WTC11 (cell line): ENCODE results near the gene SRXN1. TPM values are rescaled to one million over a fixed set of nuclear protein-coding genes. Genes with fewer than 3 reads are reported as not detected.

ENCODE experiments used
- ATAC-seq: fragments of 200-7000 bp; cut with Tn5 transposase; 2 replicates; pipeline ENCODE4 v1.10.0; 2021; ENCODE audit warnings: mild to moderate bottlenecking, moderate library complexity
- CTCF ChIA-PET: fragments of 300-600 bp; sonication (Branson Sonifier 250); formaldehyde crosslinking; loops from one replicate; lab custom pipeline; 2021; ENCODE audit warnings: antibody characterized with exemption; lab: Charles Lee
- POLR2A ChIA-PET: fragments of 350-600 bp; sonication (Branson Sonifier 250); formaldehyde crosslinking; loops from one replicate; lab custom pipeline; 2021; ENCODE audit warnings: antibody characterized with exemption; lab: Charles Lee
- DNase-seq: peaks from one replicate; pipeline ENCODE4 v3.0.0; 2021; ENCODE audit warnings: low spot score
- H3K27ac Mint-ChIP-seq: 2 replicates; pipeline ENCODE4 v1.8.0; 2021; ENCODE audit warnings: mixed read lengths
- H3K27me3 Mint-ChIP-seq: 2 replicates; pipeline ENCODE4 v1.8.0; 2021; ENCODE audit warnings: low read depth, mild to moderate bottlenecking, moderate library complexity, mixed read lengths
- H3K36me3 Mint-ChIP-seq: 2 replicates; pipeline ENCODE4 v1.8.0; 2021; ENCODE audit warnings: mixed read lengths
- H3K4me1 Mint-ChIP-seq: 2 replicates; pipeline ENCODE4 v1.8.0; 2022; ENCODE audit warnings: mixed read lengths
- H3K4me3 Mint-ChIP-seq: 2 replicates; pipeline ENCODE4 v1.8.0; 2021; ENCODE audit warnings: mild to moderate bottlenecking, moderate library complexity, mixed read lengths
- H3K9me3 Mint-ChIP-seq: 2 replicates; pipeline ENCODE4 v1.8.0; 2021; ENCODE audit warnings: mixed read lengths
- ESRRA ChIP-seq: sonication (generic); formaldehyde crosslinking; IDR thresholded peaks from 2 replicates; pipeline ENCODE4 v1.8.1; 2022; ENCODE audit warnings: mild to moderate bottlenecking, missing genetic modification reagents, borderline replicate concordance
- ETV6 ChIP-seq: sonication (generic); formaldehyde crosslinking; IDR thresholded peaks from 2 replicates; pipeline ENCODE4 v1.8.1; 2022; ENCODE audit warnings: mild to moderate bottlenecking, missing genetic modification reagents
- FOXK1 ChIP-seq: sonication (generic); formaldehyde crosslinking; IDR thresholded peaks from 2 replicates; pipeline ENCODE4 v1.8.0; 2022; ENCODE audit warnings: mild to moderate bottlenecking, moderate library complexity, missing genetic modification reagents
- FOXP1 ChIP-seq: sonication (generic); formaldehyde crosslinking; IDR thresholded peaks from 2 replicates; pipeline ENCODE4 v1.8.0; 2022; ENCODE audit warnings: missing genetic modification reagents, mild to moderate bottlenecking, moderate library complexity, borderline replicate concordance
- GABPB1 ChIP-seq: sonication (generic); formaldehyde crosslinking; IDR thresholded peaks from 2 replicates; pipeline ENCODE4 v1.8.1; 2023; ENCODE audit warnings: mild to moderate bottlenecking, missing genetic modification reagents
- HMGA2 ChIP-seq: fragments of 250-450 bp; sonication (Bioruptor Pico); IDR thresholded peaks from 2 replicates; pipeline ENCODE4 v1.4.0; 2021; ENCODE audit warnings: mild to moderate bottlenecking, moderate library complexity
- NFYB ChIP-seq: sonication (generic); formaldehyde crosslinking; conservative IDR thresholded peaks from 2 replicates; pipeline ENCODE4 v1.8.0; 2022; ENCODE audit warnings: low read depth, missing genetic modification reagents
- SMAD3 ChIP-seq: sonication (generic); formaldehyde crosslinking; IDR thresholded peaks from 2 replicates; pipeline ENCODE4 v1.8.0; 2022; ENCODE audit warnings: missing genetic modification reagents, mild to moderate bottlenecking, borderline replicate concordance
- STAT6 ChIP-seq: sonication (generic); formaldehyde crosslinking; conservative IDR thresholded peaks from 2 replicates; pipeline ENCODE4 v1.8.1; 2023; ENCODE audit warnings: mild to moderate bottlenecking, low read depth, missing genetic modification reagents, moderate library complexity
- TEAD1 ChIP-seq: sonication (generic); formaldehyde crosslinking; IDR thresholded peaks from 2 replicates; pipeline ENCODE4 v1.8.0; 2022; ENCODE audit warnings: mild to moderate bottlenecking, missing genetic modification reagents
- ZNF121 ChIP-seq: sonication (generic); formaldehyde crosslinking; IDR thresholded peaks from 2 replicates; pipeline ENCODE4 v1.8.0; 2023; ENCODE audit warnings: missing genetic modification reagents
- ZNF232 ChIP-seq: sonication (generic); formaldehyde crosslinking; IDR thresholded peaks from 2 replicates; pipeline ENCODE4 v1.8.0; 2022; ENCODE audit warnings: mild to moderate bottlenecking, missing genetic modification reagents
- ZNF416 ChIP-seq: fragments of 250-450 bp; sonication (Bioruptor Pico); IDR thresholded peaks from 2 replicates; pipeline ENCODE4 v1.9.0; 2021; ENCODE audit warnings: mild to moderate bottlenecking, inconsistent platforms
- ZNF423 ChIP-seq: fragments of 250-450 bp; sonication (Bioruptor Pico); IDR thresholded peaks from 2 replicates; pipeline ENCODE4 v2.1.2; 2022; ENCODE audit warnings: mild to moderate bottlenecking, moderate library complexity
- total RNA-seq: library from RNA; stranded (reverse); gene quantifications from 3 replicates; pipeline ENCODE4 v1.2.3, GENCODE V29; 2021
- TF ChIP-seq, protein P1 (sequence below): sonication (generic); formaldehyde crosslinking; IDR thresholded peaks from 2 replicates; pipeline ENCODE4 v1.8.1; 2022; ENCODE audit warnings: low read depth, mild to moderate bottlenecking, moderate library complexity, missing genetic modification reagents, borderline replicate concordance
- TF ChIP-seq, protein P2 (sequence below): fragments of 250-450 bp; sonication (Bioruptor Pico); IDR thresholded peaks from 2 replicates; pipeline ENCODE4 v2.1.2; 2022; ENCODE audit warnings: mild to moderate bottlenecking, moderate library complexity

SRXN1 gene
- total RNA-seq, 1 experiment from 2014 or later: 23.0 TPM

DNA sequence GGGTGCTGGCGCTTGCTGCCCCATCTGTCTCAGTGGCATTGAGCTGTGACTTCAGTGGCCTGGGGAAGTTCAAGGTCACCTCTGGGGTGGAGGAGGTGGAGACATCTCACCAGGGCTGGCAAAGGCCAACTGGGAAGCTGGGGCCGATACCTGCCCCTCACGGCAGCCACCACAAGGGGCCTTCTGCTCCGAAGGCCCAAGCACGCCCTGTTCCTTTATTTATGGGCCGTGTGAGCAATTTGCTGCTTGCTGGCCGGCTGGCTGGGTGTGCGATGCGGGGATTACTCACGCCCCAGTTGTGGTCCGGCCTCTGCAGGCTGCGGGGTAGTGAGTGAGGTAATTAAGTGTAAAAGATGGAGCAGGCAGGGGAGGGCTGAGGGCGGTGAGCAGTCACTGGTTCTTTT, 35.8 kb upstream of the SRXN1 start:
- Mint-ChIP-seq H3K27ac (no peak overlapping the region), H3K36me3 (no peaks in the 10 kb centered on the region), H3K9me3 (peaks cover 5% of the 10 kb centered on the region), H3K4me3 (no peak overlapping the region), H3K4me1 (peaks cover 16% of the 10 kb centered on the region), H3K27me3 (no peaks in the 10 kb centered on the region)
- DNase-seq (peak; percentile 46), ATAC-seq (peak; percentile 94)
- ChIA-PET POLR2A (no interaction called here), CTCF (interaction anchor here (1.0 to 2.3 kb wide), 5 partner anchors 19 to 51 kb away, joined by 3 to 7 read pairs (median 5); no protein-coding TSS in a partner anchor)
- TF ChIP-seq ZNF121 (CRISPR knock-in tag) (no peak), ESRRA (CRISPR knock-in tag) (peak; percentile 77; the same call in 1 of the 2 replicates)
- TF ChIP-seq, protein P1, sequence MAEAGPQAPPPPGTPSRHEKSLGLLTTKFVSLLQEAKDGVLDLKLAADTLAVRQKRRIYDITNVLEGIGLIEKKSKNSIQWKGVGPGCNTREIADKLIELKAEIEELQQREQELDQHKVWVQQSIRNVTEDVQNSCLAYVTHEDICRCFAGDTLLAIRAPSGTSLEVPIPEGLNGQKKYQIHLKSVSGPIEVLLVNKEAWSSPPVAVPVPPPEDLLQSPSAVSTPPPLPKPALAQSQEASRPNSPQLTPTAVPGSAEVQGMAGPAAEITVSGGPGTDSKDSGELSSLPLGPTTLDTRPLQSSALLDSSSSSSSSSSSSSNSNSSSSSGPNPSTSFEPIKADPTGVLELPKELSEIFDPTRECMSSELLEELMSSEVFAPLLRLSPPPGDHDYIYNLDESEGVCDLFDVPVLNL (CRISPR knock-in tag): no peak

- no peak for TF ChIP-seq GABPB1 (CRISPR knock-in tag)
- Mint-ChIP-seq H3K9me3 (peaks cover 5% of the 10 kb centered on the region), H3K27me3 (no peaks in the 10 kb centered on the region), H3K4me1 (peaks cover 16% of the 10 kb centered on the region), H3K4me3 (no peak overlapping the region), H3K27ac (no peak overlapping the region), H3K36me3 (no peaks in the 10 kb centered on the region)
- POLR2A ChIA-PET: no interaction called here
- ATAC-seq (no peak), DNase-seq (no peak)
- CTCF ChIA-PET: interaction anchor here (1.2 to 2.7 kb wide), 6 partner anchors 14 to 52 kb away, joined by 3 to 13 read pairs (median 6); no protein-coding TSS in a partner anchor
Observed at GRCh38 chr20:687468-688203, 34.6 kb upstream of the SRXN1 start.

DNA sequence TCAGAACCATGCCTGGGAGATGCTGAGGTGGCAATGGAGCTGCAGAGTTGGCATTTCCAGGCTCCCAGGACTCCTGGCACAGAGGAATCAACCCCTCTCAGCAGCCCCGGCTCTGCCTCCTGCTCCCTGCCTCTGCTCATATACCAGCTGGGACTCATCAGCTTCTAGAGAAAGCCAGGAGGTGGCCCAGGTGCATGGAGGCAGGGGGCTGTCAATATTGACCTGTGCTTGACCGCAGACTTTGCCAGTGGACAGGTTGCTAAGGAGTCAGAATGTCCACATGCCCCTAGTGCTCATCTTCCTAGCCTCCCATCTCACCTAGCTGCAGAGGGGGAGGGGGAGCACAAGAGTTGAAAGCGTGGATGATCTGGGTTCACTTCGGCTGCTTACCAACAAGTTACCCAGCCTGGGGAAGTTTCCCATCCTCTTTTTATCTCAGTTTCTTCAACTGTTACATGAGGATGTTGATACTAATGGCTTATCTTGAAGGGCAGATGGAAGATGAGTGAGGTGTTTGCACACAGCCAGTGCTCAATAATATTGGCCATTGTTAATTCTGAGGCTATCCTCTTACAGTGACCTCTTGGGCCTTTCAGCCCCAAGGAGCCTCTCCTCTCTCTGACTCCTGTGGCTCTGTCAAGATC, 31.8 kb upstream of the SRXN1 start:
- H3K36me3 Mint-ChIP-seq: no peaks in the 10 kb centered on the region
- peaks cover 1% of the 10 kb centered on the region for H3K9me3 Mint-ChIP-seq
- TF ChIP-seq ZNF423 (CRISPR knock-in tag): no peak
- TF ChIP-seq, protein P2, sequence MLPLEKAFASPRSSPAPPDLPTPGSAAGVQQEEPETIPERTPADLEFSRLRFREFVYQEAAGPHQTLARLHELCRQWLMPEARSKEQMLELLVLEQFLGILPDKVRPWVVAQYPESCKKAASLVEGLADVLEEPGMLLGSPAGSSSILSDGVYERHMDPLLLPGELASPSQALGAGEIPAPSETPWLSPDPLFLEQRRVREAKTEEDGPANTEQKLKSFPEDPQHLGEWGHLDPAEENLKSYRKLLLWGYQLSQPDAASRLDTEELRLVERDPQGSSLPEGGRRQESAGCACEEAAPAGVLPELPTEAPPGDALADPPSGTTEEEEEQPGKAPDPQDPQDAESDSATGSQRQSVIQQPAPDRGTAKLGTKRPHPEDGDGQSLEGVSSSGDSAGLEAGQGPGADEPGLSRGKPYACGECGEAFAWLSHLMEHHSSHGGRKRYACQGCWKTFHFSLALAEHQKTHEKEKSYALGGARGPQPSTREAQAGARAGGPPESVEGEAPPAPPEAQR (CRISPR knock-in tag): no peak
- TF ChIP-seq SMAD3 (CRISPR knock-in tag): no peak
- no peak for TF ChIP-seq NFYB (CRISPR knock-in tag)
- TF ChIP-seq, all 79 proteins: peak for 0
- no peak for ATAC-seq
- Mint-ChIP-seq H3K27ac (no peak overlapping the region), H3K4me3 (no peak overlapping the region), H3K4me1 (peaks cover 16% of the 10 kb centered on the region), H3K27me3 (no peaks in the 10 kb centered on the region)
- POLR2A ChIA-PET: no interaction called here
- no peak for DNase-seq
- CTCF ChIA-PET: interaction anchor here (1.0 to 1.6 kb wide), 4 partner anchors 18 to 55 kb away, joined by 3 to 7 read pairs (median 4); no protein-coding TSS in a partner anchor

GRCh38 chr20:682123-682522, 29.1 kb upstream of the SRXN1 start:
- TF ChIP-seq ZNF416 (CRISPR knock-in tag) (no peak), ZNF423 (CRISPR knock-in tag) (no peak), FOXP1 (CRISPR knock-in tag) (no peak), ETV6 (CRISPR knock-in tag) (no peak), ZNF232 (CRISPR knock-in tag) (no peak), HMGA2 (CRISPR knock-in tag) (no peak), STAT6 (no peak), FOXK1 (CRISPR knock-in tag) (no peak), TEAD1 (no peak)
- no peak for DNase-seq
- H3K27ac Mint-ChIP-seq: no peak overlapping the region
- no peaks in the 10 kb centered on the region for H3K4me1 Mint-ChIP-seq
- no peaks in the 10 kb centered on the region for H3K36me3 Mint-ChIP-seq
- ChIA-PET CTCF (interaction anchor here (0.6 to 2.9 kb wide), 4 partner anchors 15 to 320 kb away, joined by 3 to 13 read pairs (median 3); no protein-coding TSS in a partner anchor), POLR2A (no interaction called here)
- H3K4me3 Mint-ChIP-seq: no peak overlapping the region
- no peak for ATAC-seq
- no peaks in the 10 kb centered on the region for H3K9me3 Mint-ChIP-seq
- H3K27me3 Mint-ChIP-seq: peaks cover 16% of the 10 kb centered on the region
